Measurements from ENCODE around the gene H2AZ1. TPM values are rescaled to one million over a fixed set of nuclear protein-coding genes. Genes with fewer than 3 reads are reported as not detected.

H2AZ1 gene
- total RNA-seq, 1 experiment from 2014 or later = 1,095 TPM

DNA sequence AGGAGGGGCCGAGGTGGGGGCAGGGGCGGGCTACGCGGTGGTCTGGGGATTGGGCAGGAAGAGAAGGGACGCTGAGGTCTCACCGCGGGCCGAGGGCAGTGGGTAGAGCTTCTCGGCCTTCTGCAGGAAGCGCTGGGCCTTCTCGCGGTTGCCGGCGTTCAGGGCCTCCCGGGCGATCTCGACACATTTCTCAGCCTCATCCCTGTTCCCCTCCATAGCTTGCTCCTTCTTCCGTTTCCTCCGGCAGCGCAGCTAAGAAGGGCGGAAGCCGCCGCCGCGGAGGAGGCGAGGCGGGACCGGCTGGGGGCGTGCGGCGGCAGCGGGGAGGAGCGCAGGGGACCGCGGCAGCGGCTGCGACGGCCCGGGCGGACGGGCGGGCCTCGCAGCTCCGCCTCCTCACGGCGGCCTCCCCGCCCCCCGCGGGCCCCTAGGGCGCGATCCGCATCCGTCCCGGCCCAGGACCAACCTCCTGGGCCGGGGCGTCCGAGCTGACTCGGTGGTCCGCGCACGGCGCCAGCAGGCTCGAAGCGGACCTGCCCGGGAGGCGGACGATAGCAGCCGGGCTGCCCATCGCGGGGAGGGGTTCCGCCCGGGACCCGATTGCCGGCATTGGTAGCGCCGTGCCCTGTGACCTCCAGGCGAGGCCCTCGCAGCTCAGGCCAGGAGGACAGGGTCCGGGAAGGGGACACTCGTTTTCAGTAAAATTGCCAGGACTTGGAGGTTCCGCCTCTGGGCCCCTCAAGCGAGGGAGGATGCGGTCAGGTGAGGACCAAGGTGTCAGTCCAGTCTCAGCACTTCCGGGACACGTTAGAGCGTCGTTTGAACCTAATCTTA, 3.5 kb downstream of the H2AZ1 start, which contains the start of gene DNAJB14:
DNAJB14 (minus strand) TSS at position 263 of the 834 bp plus-strand sequence; CDS start at position 216, 47 bp downstream.
- peak; percentile 89 for DNase-seq (ENCODE audit: low spot score)

DNA sequence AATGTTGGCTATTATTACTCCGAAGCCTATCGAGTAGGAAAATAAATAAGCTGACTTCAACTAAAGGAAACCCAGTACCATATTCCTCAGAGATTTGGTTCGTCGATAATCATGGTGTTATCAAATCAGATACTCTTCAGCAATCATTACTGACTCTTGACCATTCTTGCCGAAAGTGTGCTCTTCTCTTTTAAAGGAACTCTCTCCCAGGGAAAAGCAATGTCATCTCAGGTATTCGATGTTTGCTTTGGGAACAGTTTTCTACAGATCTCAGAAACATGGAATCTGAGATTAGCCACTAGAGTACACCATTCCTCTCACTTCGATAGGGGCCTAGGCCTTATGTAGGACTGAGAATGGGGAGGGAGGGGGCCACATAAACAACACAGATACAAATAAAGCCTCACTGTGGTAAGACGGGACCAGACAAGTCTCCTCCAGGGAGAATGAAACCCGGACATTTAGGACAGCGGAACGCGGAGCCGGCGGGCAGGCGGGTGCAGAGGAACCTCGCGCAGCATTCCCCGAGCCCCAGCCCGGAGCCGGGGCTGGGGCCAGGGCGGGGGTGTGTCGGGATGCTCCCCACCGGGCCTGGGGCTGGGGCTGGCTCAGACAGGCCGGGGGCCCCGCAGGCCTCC, 4.2 kb downstream of the H2AZ1 start:
- Histone ChIP-seq H3K27ac (ENCODE audit: low read depth, low read length, poor library complexity, severe bottlenecking) (peak overlapping the region; percentile 87), H3K4me3 (ENCODE audit: low read depth, low read length, poor library complexity, severe bottlenecking) (peak overlapping the region; percentile 92), H3K27me3 (replicated peaks; ENCODE audit: insufficient read depth, low read depth, low read length, poor library complexity) (no peaks in the 10 kb centered on the region), H3K9me3 (ENCODE audit: low read depth, low read length, poor library complexity, severe bottlenecking) (peaks cover 3% of the 10 kb centered on the region), H3K4me1 (ENCODE audit: insufficient read depth, low read length, poor library complexity, severe bottlenecking) (peaks cover 20% of the 10 kb centered on the region), H3K36me3 (ENCODE audit: insufficient read depth, low read length, poor library complexity, severe bottlenecking) (peaks cover 33% of the 10 kb centered on the region)
- POLR2A ChIA-PET (ENCODE audit: low non-redundant PET) = interaction anchor here (0.6 kb wide), 1 partner anchor 370 kb away, joined by 5 read pairs; no protein-coding TSS in a partner anchor
- intact Hi-C loops (cut with micrococcal nuclease; ENCODE audit: unreplicated experiment) = loop anchor here (5.0 kb wide), 2 partner anchors 139 to 384 kb away; partner anchors contain the start of gene TRMT10A
- peak; percentile 54 for DNase-seq (ENCODE audit: low spot score)
- CTCF ChIA-PET = no interaction called here
- no peak for TF ChIP-seq EZH2 (IDR thresholded peaks at IDR 0.05; ENCODE audit: borderline replicate concordance, low read depth, low read length, poor library complexity, severe bottlenecking)
- TF ChIP-seq, protein P1, sequence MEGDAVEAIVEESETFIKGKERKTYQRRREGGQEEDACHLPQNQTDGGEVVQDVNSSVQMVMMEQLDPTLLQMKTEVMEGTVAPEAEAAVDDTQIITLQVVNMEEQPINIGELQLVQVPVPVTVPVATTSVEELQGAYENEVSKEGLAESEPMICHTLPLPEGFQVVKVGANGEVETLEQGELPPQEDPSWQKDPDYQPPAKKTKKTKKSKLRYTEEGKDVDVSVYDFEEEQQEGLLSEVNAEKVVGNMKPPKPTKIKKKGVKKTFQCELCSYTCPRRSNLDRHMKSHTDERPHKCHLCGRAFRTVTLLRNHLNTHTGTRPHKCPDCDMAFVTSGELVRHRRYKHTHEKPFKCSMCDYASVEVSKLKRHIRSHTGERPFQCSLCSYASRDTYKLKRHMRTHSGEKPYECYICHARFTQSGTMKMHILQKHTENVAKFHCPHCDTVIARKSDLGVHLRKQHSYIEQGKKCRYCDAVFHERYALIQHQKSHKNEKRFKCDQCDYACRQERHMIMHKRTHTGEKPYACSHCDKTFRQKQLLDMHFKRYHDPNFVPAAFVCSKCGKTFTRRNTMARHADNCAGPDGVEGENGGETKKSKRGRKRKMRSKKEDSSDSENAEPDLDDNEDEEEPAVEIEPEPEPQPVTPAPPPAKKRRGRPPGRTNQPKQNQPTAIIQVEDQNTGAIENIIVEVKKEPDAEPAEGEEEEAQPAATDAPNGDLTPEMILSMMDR (conservative IDR thresholded peaks at IDR 0.05; ENCODE audit: low read depth, low read length) = 0 out of 2 replicates have a peak, but pooled peaks have one; percentile 10
- no TSS peak for BruUV-seq (replicated peaks)

More for the DNA sequence above, 3.5 kb downstream of the H2AZ1 start, which contains the start of gene DNAJB14:
- no peaks in the 10 kb centered on the region for H3K27me3 ChIP-seq (replicated peaks; ENCODE audit: insufficient read depth, low read depth, low read length, poor library complexity)
- peaks cover 33% of the 10 kb centered on the region for H3K36me3 ChIP-seq (ENCODE audit: insufficient read depth, low read length, poor library complexity, severe bottlenecking)
- POLR2A ChIA-PET (ENCODE audit: low non-redundant PET) = interaction anchor here (0.6 to 0.7 kb wide), 5 partner anchors 195 to 1199 kb away, joined by 3 to 16 read pairs (median 4); no protein-coding TSS in a partner anchor
- CTCF ChIA-PET = no interaction called here
- peaks cover 20% of the 10 kb centered on the region for H3K4me1 ChIP-seq (ENCODE audit: insufficient read depth, low read length, poor library complexity, severe bottlenecking)
- no TSS peak for BruUV-seq (replicated peaks)
- H3K9me3 ChIP-seq (ENCODE audit: low read depth, low read length, poor library complexity, severe bottlenecking) = peaks cover 3% of the 10 kb centered on the region
- intact Hi-C loops (cut with micrococcal nuclease; ENCODE audit: unreplicated experiment) = loop anchor here (5.0 kb wide), 2 partner anchors 139 to 384 kb away; partner anchors contain the start of gene TRMT10A
- peak within 1 kb of the TSS; percentile 87 for H3K27ac ChIP-seq (ENCODE audit: low read depth, low read length, poor library complexity, severe bottlenecking)
- H3K4me3 ChIP-seq (ENCODE audit: low read depth, low read length, poor library complexity, severe bottlenecking) = peak within 1 kb of the TSS; percentile 92
- TF ChIP-seq, protein P1 (conservative IDR thresholded peaks at IDR 0.05; ENCODE audit: low read depth, low read length) = no peak
- no peak for TF ChIP-seq EZH2 (IDR thresholded peaks at IDR 0.05; ENCODE audit: borderline replicate concordance, low read depth, low read length, poor library complexity, severe bottlenecking)

DNA sequence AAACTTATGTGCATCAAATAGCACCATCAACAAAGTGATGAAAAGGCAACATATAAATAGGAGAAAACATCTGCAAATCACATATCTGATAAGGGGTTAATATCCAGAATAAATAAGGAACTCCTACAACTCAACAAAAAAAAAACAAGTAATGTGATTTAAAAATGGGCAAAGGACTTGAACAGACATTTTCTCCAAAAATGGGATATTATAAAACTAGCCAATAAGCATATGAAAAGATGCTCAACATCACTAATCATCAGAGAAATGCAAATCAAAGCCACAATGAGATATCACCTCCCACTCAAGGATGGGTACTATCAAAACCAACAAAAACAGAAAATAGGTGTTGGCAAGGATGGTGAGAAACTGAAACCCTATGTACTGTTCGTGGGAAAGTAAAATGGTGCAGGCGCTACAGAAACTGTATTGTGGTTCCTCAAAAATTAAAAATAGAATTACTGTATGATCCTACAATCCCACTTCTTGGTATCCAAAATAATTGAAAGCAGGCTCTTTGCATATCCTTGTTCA, 6.1 kb downstream of the H2AZ1 start:
- no peak for TF ChIP-seq EZH2 (IDR thresholded peaks at IDR 0.05; ENCODE audit: borderline replicate concordance, low read depth, low read length, poor library complexity, severe bottlenecking)
- TF ChIP-seq, protein P1 (conservative IDR thresholded peaks at IDR 0.05; ENCODE audit: low read depth, low read length) = no peak
- Histone ChIP-seq H3K9me3 (ENCODE audit: low read depth, low read length, poor library complexity, severe bottlenecking) (peaks cover 3% of the 10 kb centered on the region), H3K27ac (ENCODE audit: low read depth, low read length, poor library complexity, severe bottlenecking) (no peak overlapping the region), H3K4me3 (ENCODE audit: low read depth, low read length, poor library complexity, severe bottlenecking) (no peak overlapping the region), H3K4me1 (ENCODE audit: insufficient read depth, low read length, poor library complexity, severe bottlenecking) (peaks cover 20% of the 10 kb centered on the region), H3K36me3 (ENCODE audit: insufficient read depth, low read length, poor library complexity, severe bottlenecking) (peaks cover 33% of the 10 kb centered on the region), H3K27me3 (replicated peaks; ENCODE audit: insufficient read depth, low read depth, low read length, poor library complexity) (no peaks in the 10 kb centered on the region)
- ChIA-PET POLR2A (ENCODE audit: low non-redundant PET) (no interaction called here), CTCF (interaction anchor here (0.5 kb wide), 1 partner anchor 49 kb away, joined by 3 read pairs; no protein-coding TSS in a partner anchor)
- intact Hi-C loops (cut with micrococcal nuclease; ENCODE audit: unreplicated experiment) = no loop called here
- DNase-seq (ENCODE audit: low spot score) = no peak
- no TSS peak for BruUV-seq (replicated peaks)

Data from A673 (cell line).